ENCODE results near the gene CAT.
"Not testable (repeated sequence)": the region's sequence is repeated elsewhere in the genome, so short reads cannot be mapped to it uniquely, and the experiment has no call there.

CAT gene

GRCh38 chr11:34408580-34409172, 30.1 kb upstream of the CAT start:
- no peaks in the 10 kb centered on the region for H3K36me3 ChIP-seq (ENCODE audit: control insufficient read depth in 1 of 2, insufficient read depth in 2 of 2, low read length in 2 of 2)
- peaks cover 0 to 8% of the 10 kb centered on the region in 2 donors for H3K9me3 ChIP-seq (ENCODE audit: control insufficient read depth in 1 of 2, low read length in 2 of 2)
- H3K27ac ChIP-seq (ENCODE audit: low read length) = no peak overlapping the region
- no peaks in the 10 kb centered on the region for H3K27me3 ChIP-seq (ENCODE audit: low read depth, low read length)
- no peaks in the 10 kb centered on the region for H3K4me1 ChIP-seq (ENCODE audit: control insufficient read depth in 1 of 2, insufficient read depth in 2 of 2, low read length in 2 of 2)
- no peak overlapping the region for H3K4me3 ChIP-seq (ENCODE audit: low read depth in 1 of 2, low read length in 2 of 2)

GRCh38 chr11:34411111-34411510, 27.6 kb upstream of the CAT start:
- no peak overlapping the region for H3K4me3 ChIP-seq (ENCODE audit: low read depth in 1 of 2, low read length in 2 of 2)
- no peaks in the 10 kb centered on the region for H3K36me3 ChIP-seq (ENCODE audit: control insufficient read depth in 1 of 2, insufficient read depth in 2 of 2, low read length in 2 of 2)
- H3K27me3 ChIP-seq (ENCODE audit: low read depth, low read length) = no peaks in the 10 kb centered on the region
- H3K27ac ChIP-seq (ENCODE audit: low read length) = no peak overlapping the region
- no peaks in the 10 kb centered on the region for H3K4me1 ChIP-seq (ENCODE audit: control insufficient read depth in 1 of 2, insufficient read depth in 2 of 2, low read length in 2 of 2)
- peaks cover 0 to 8% of the 10 kb centered on the region in 2 donors for H3K9me3 ChIP-seq (ENCODE audit: control insufficient read depth in 1 of 2, low read length in 2 of 2)

- Histone ChIP-seq H3K27ac (ENCODE audit: low read length) (no peak overlapping the region), H3K4me1 (ENCODE audit: control insufficient read depth in 1 of 2, insufficient read depth in 2 of 2, low read length in 2 of 2) (no peaks in the 10 kb centered on the region), H3K4me3 (ENCODE audit: low read depth in 1 of 2, low read length in 2 of 2) (no peak overlapping the region), H3K27me3 (ENCODE audit: low read depth, low read length) (no peaks in the 10 kb centered on the region), H3K36me3 (ENCODE audit: control insufficient read depth in 1 of 2, insufficient read depth in 2 of 2, low read length in 2 of 2) (no peaks in the 10 kb centered on the region), H3K9me3 (ENCODE audit: control insufficient read depth in 1 of 2, low read length in 2 of 2) (peaks cover 0 to 8% of the 10 kb centered on the region in 2 donors)
Measured at GRCh38 chr11:34411791-34412190, 26.9 kb upstream of the CAT start.

- Histone ChIP-seq H3K36me3 (ENCODE audit: control insufficient read depth in 1 of 2, insufficient read depth in 2 of 2, low read length in 2 of 2) (no peaks in the 10 kb centered on the region), H3K4me3 (ENCODE audit: low read depth in 1 of 2, low read length in 2 of 2) (no peak overlapping the region), H3K9me3 (ENCODE audit: control insufficient read depth in 1 of 2, low read length in 2 of 2) (peaks cover 0 to 8% of the 10 kb centered on the region in 2 donors), H3K27me3 (ENCODE audit: low read depth, low read length) (no peaks in the 10 kb centered on the region), H3K27ac (ENCODE audit: low read length) (no peak overlapping the region), H3K4me1 (ENCODE audit: control insufficient read depth in 1 of 2, insufficient read depth in 2 of 2, low read length in 2 of 2) (no peaks in the 10 kb centered on the region)
Measured at GRCh38 chr11:34413263-34413662, 25.5 kb upstream of the CAT start.

GRCh38 chr11:34415538-34415937, 23.2 kb upstream of the CAT start:
- Histone ChIP-seq H3K27ac (ENCODE audit: low read length) (no peak overlapping the region), H3K9me3 (ENCODE audit: control insufficient read depth in 1 of 2, low read length in 2 of 2) (peaks cover 0 to 8% of the 10 kb centered on the region in 2 donors), H3K36me3 (ENCODE audit: control insufficient read depth in 1 of 2, insufficient read depth in 2 of 2, low read length in 2 of 2) (no peaks in the 10 kb centered on the region), H3K27me3 (ENCODE audit: low read depth, low read length) (no peaks in the 10 kb centered on the region), H3K4me3 (ENCODE audit: low read depth in 1 of 2, low read length in 2 of 2) (no peak overlapping the region), H3K4me1 (ENCODE audit: control insufficient read depth in 1 of 2, insufficient read depth in 2 of 2, low read length in 2 of 2) (no peaks in the 10 kb centered on the region)

GRCh38 chr11:34416088-34416487, 22.6 kb upstream of the CAT start:
- no peak overlapping the region for H3K27ac ChIP-seq (ENCODE audit: low read length)
- H3K9me3 ChIP-seq (ENCODE audit: control insufficient read depth in 1 of 2, low read length in 2 of 2) = peaks cover 0 to 8% of the 10 kb centered on the region in 2 donors
- H3K4me1 ChIP-seq (ENCODE audit: control insufficient read depth in 1 of 2, insufficient read depth in 2 of 2, low read length in 2 of 2) = no peaks in the 10 kb centered on the region
- no peak overlapping the region for H3K4me3 ChIP-seq (ENCODE audit: low read depth in 1 of 2, low read length in 2 of 2)
- H3K27me3 ChIP-seq (ENCODE audit: low read depth, low read length) = no peaks in the 10 kb centered on the region
- no peaks in the 10 kb centered on the region for H3K36me3 ChIP-seq (ENCODE audit: control insufficient read depth in 1 of 2, insufficient read depth in 2 of 2, low read length in 2 of 2)

GRCh38 chr11:34416766-34417165, 22.0 kb upstream of the CAT start:
- H3K4me3 ChIP-seq (ENCODE audit: low read depth in 1 of 2, low read length in 2 of 2) = no peak overlapping the region
- H3K27ac ChIP-seq (ENCODE audit: low read length) = no peak overlapping the region
- H3K4me1 ChIP-seq (ENCODE audit: control insufficient read depth in 1 of 2, insufficient read depth in 2 of 2, low read length in 2 of 2) = no peaks in the 10 kb centered on the region
- H3K36me3 ChIP-seq (ENCODE audit: control insufficient read depth in 1 of 2, insufficient read depth in 2 of 2, low read length in 2 of 2) = no peaks in the 10 kb centered on the region
- H3K27me3 ChIP-seq (ENCODE audit: low read depth, low read length) = no peaks in the 10 kb centered on the region
- peaks cover 0 to 8% of the 10 kb centered on the region in 2 donors for H3K9me3 ChIP-seq (ENCODE audit: control insufficient read depth in 1 of 2, low read length in 2 of 2)

GRCh38 chr11:34417202-34417601, 21.5 kb upstream of the CAT start:
- peaks cover 0 to 8% of the 10 kb centered on the region in 2 donors for H3K9me3 ChIP-seq (ENCODE audit: control insufficient read depth in 1 of 2, low read length in 2 of 2)
- H3K36me3 ChIP-seq (ENCODE audit: control insufficient read depth in 1 of 2, insufficient read depth in 2 of 2, low read length in 2 of 2) = no peaks in the 10 kb centered on the region
- H3K4me1 ChIP-seq (ENCODE audit: control insufficient read depth in 1 of 2, insufficient read depth in 2 of 2, low read length in 2 of 2) = no peaks in the 10 kb centered on the region
- H3K27me3 ChIP-seq (ENCODE audit: low read depth, low read length) = no peaks in the 10 kb centered on the region
- H3K4me3 ChIP-seq (ENCODE audit: low read depth in 1 of 2, low read length in 2 of 2) = no peak overlapping the region
- no peak overlapping the region for H3K27ac ChIP-seq (ENCODE audit: low read length)

GRCh38 chr11:34419158-34419557, 19.6 kb upstream of the CAT start:
- Histone ChIP-seq H3K36me3 (ENCODE audit: control insufficient read depth in 1 of 2, insufficient read depth in 2 of 2, low read length in 2 of 2) (no peaks in the 10 kb centered on the region), H3K9me3 (ENCODE audit: control insufficient read depth in 1 of 2, low read length in 2 of 2) (no peaks in the 10 kb centered on the region), H3K27me3 (ENCODE audit: low read depth, low read length) (no peaks in the 10 kb centered on the region), H3K27ac (ENCODE audit: low read length) (no peak overlapping the region), H3K4me3 (ENCODE audit: low read depth in 1 of 2, low read length in 2 of 2) (no peak overlapping the region), H3K4me1 (ENCODE audit: control insufficient read depth in 1 of 2, insufficient read depth in 2 of 2, low read length in 2 of 2) (no peaks in the 10 kb centered on the region)

GRCh38 chr11:34423300-34423699, 15.4 kb upstream of the CAT start:
- Histone ChIP-seq H3K4me1 (ENCODE audit: control insufficient read depth in 1 of 2, insufficient read depth in 2 of 2, low read length in 2 of 2) (no peaks in the 10 kb centered on the region), H3K4me3 (ENCODE audit: low read depth in 1 of 2, low read length in 2 of 2) (no peak overlapping the region), H3K9me3 (ENCODE audit: control insufficient read depth in 1 of 2, low read length in 2 of 2) (no peaks in the 10 kb centered on the region), H3K27me3 (ENCODE audit: low read depth, low read length) (no peaks in the 10 kb centered on the region), H3K36me3 (ENCODE audit: control insufficient read depth in 1 of 2, insufficient read depth in 2 of 2, low read length in 2 of 2) (no peaks in the 10 kb centered on the region), H3K27ac (ENCODE audit: low read length) (no peak overlapping the region)

GRCh38 chr11:34424826-34425225, 13.9 kb upstream of the CAT start:
- not testable (repeated sequence) for H3K4me1 ChIP-seq (ENCODE audit: control insufficient read depth in 1 of 2, insufficient read depth in 2 of 2, low read length in 2 of 2); H3K4me3 ChIP-seq (ENCODE audit: low read depth in 1 of 2, low read length in 2 of 2); H3K9me3 ChIP-seq (ENCODE audit: control insufficient read depth in 1 of 2, low read length in 2 of 2); H3K27ac ChIP-seq (ENCODE audit: low read length); H3K27me3 ChIP-seq (ENCODE audit: low read depth, low read length); H3K36me3 ChIP-seq (ENCODE audit: control insufficient read depth in 1 of 2, insufficient read depth in 2 of 2, low read length in 2 of 2)

- no peaks in the 10 kb centered on the region for H3K4me1 ChIP-seq (ENCODE audit: control insufficient read depth in 1 of 2, insufficient read depth in 2 of 2, low read length in 2 of 2)
- no peak overlapping the region for H3K4me3 ChIP-seq (ENCODE audit: low read depth in 1 of 2, low read length in 2 of 2)
- H3K27me3 ChIP-seq (ENCODE audit: low read depth, low read length) = no peaks in the 10 kb centered on the region
- H3K9me3 ChIP-seq (ENCODE audit: control insufficient read depth in 1 of 2, low read length in 2 of 2) = no peaks in the 10 kb centered on the region
- no peak overlapping the region for H3K27ac ChIP-seq (ENCODE audit: low read length)
- no peaks in the 10 kb centered on the region for H3K36me3 ChIP-seq (ENCODE audit: control insufficient read depth in 1 of 2, insufficient read depth in 2 of 2, low read length in 2 of 2)
Measured at GRCh38 chr11:34425360-34425759, 13.4 kb upstream of the CAT start.

Data from muscle layer of duodenum (tissue), 2 donors.